PC-9 (cell line): ENCODE measurements around the gene NEB.

Experiments
- EZH2 ChIP-seq: fragments of 200-600 bp; sonication (generic); IDR thresholded peaks from 2 replicates; pipeline ENCODE4 v1.8.0; 2017; ENCODE audit warnings: antibody characterized with exemption, low read depth
- TF ChIP-seq, protein P1 (sequence below): fragments of 200-600 bp; sonication (generic); conservative IDR thresholded peaks from 2 replicates; pipeline ENCODE4 v1.6.1; 2017; ENCODE audit warnings: mixed run types, antibody characterized with exemption, mild to moderate bottlenecking, moderate library complexity

DNA sequence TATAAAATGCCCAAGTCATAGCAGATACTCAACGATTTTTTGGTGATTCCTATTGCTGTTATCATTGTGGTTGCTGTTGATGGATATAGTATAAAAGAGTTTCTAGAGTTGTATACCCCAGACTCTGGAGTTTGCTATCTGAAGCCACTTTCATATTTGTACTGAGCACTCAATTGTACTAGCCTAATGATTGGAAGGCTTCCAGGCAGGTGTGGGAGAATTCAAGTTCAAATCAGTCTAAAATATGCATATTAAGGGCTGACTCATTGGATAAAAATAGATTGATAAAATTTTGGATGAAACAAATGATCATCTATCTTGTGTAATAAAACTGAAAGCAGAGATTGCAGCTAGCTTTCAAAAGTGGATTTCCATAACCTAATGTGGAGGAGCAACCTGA, 122.9 kb downstream of the NEB start:
- TF ChIP-seq, protein P1, sequence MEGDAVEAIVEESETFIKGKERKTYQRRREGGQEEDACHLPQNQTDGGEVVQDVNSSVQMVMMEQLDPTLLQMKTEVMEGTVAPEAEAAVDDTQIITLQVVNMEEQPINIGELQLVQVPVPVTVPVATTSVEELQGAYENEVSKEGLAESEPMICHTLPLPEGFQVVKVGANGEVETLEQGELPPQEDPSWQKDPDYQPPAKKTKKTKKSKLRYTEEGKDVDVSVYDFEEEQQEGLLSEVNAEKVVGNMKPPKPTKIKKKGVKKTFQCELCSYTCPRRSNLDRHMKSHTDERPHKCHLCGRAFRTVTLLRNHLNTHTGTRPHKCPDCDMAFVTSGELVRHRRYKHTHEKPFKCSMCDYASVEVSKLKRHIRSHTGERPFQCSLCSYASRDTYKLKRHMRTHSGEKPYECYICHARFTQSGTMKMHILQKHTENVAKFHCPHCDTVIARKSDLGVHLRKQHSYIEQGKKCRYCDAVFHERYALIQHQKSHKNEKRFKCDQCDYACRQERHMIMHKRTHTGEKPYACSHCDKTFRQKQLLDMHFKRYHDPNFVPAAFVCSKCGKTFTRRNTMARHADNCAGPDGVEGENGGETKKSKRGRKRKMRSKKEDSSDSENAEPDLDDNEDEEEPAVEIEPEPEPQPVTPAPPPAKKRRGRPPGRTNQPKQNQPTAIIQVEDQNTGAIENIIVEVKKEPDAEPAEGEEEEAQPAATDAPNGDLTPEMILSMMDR, result no peak
- no peak for TF ChIP-seq EZH2
